Osteocyte (in vitro differentiated cells): Measurements from ENCODE around the gene RNASE7. TPM values are rescaled to one million over a fixed set of nuclear protein-coding genes. Genes with fewer than 3 reads are reported as not detected.

Experiments used
- DNase-seq: peaks from one replicate; pipeline ENCODE4 v3.0.0; 2021; ENCODE audit warnings: mixed read lengths; ENCODE audit not compliant: unreplicated experiment; ENCODE audit errors: extremely low spot score
- H3K27ac Mint-ChIP-seq: one replicate; pipeline ENCODE4 v1.8.0; 2021; ENCODE audit warnings: mild to moderate bottlenecking, mixed read lengths; ENCODE audit not compliant: unreplicated experiment
- H3K27me3 Mint-ChIP-seq: one replicate; pipeline ENCODE4 v1.8.0; 2021; ENCODE audit warnings: mixed read lengths; ENCODE audit not compliant: unreplicated experiment
- H3K36me3 Mint-ChIP-seq: one replicate; pipeline ENCODE4 v1.8.0; 2021; ENCODE audit warnings: mixed read lengths; ENCODE audit not compliant: unreplicated experiment
- H3K4me1 Mint-ChIP-seq: one replicate; pipeline ENCODE4 v1.8.0; 2021; ENCODE audit warnings: mixed read lengths; ENCODE audit not compliant: unreplicated experiment
- H3K4me3 Mint-ChIP-seq: one replicate; pipeline ENCODE4 v1.8.0; 2021; ENCODE audit warnings: mild to moderate bottlenecking, moderate library complexity, mixed read lengths; ENCODE audit not compliant: unreplicated experiment
- H3K9me3 Mint-ChIP-seq: one replicate; pipeline ENCODE4 v1.8.0; 2021; ENCODE audit warnings: mixed read lengths; ENCODE audit not compliant: unreplicated experiment
- CTCF ChIP-seq: fragments of 200-600 bp; sonication (generic); IDR thresholded peaks from 2 replicates; pipeline ENCODE4 v1.5.0; 2021; ENCODE audit warnings: antibody characterized with exemption, mild to moderate bottlenecking, moderate library complexity
- long read RNA-seq: library from polyadenylated mRNA; unstranded; transcript quantifications from one replicate; pipeline ENCODE4 v2.0.0, GENCODE V29; 2021
- total RNA-seq: library from RNA; stranded (reverse); gene quantifications from 2 replicates; pipeline ENCODE4 v1.2.1, GENCODE V29; 2021

Gene RNASE7, protein sequence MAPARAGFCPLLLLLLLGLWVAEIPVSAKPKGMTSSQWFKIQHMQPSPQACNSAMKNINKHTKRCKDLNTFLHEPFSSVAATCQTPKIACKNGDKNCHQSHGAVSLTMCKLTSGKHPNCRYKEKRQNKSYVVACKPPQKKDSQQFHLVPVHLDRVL
- not detected in 2 replicates for total RNA-seq
- long read RNA-seq: 0 reads

DNA sequence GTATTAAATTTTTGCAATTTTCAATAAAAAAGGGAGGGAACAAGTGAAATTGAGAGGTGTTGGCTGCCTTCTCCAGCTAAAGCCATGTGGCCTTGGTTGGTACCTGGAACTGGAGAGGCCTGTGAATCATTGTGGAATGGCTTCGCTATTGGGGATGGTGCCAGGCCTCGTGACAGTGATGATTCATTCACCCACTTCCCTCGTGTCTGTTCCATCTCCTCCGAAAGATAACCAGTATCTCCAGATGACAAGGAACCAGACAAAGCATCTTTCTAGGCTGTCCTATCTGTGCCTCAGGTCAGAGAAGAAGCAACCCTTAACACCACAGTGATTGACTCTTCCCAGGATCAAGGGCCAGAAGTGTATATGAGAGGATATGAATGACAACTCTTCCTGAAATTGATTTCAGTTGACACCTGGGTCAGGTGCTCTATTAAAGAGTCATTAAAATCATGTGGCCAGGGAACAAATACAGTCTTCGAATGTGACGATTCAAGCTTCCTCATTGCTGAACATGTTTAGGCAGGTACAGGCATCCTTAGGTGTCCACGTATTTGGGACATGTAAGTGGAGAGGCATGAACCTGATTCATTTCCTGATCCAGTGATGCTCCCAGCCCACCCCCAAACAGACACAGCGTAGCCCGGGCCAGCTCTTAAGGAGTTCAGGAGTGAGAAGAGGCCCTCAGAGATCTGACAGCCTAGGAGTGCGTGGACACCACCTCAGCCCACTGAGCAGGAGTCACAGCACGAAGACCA, at the start of gene RNASE7:
TSS of gene RNASE7 (plus strand) at position 687 of the 758 bp plus-strand sequence. CDS start 631 bp downstream, outside the sequence.
- Mint-ChIP-seq H3K4me1 (peaks cover 38% of the 10 kb centered on the region), H3K27me3 (peaks cover 30% of the 10 kb centered on the region), H3K27ac (peak within 1 kb of the TSS; percentile 55), H3K36me3 (no peaks in the 10 kb centered on the region), H3K9me3 (no peaks in the 10 kb centered on the region), H3K4me3 (no peak within 1 kb of the TSS)
- no peak for TF ChIP-seq CTCF
- DNase-seq: no peak

- no peaks in the 10 kb centered on the region for H3K9me3 Mint-ChIP-seq
- H3K4me1 Mint-ChIP-seq: peaks cover 37% of the 10 kb centered on the region
- H3K27ac Mint-ChIP-seq: no peak overlapping the region
- DNase-seq: no peak
- TF ChIP-seq CTCF: no peak
- no peaks in the 10 kb centered on the region for H3K27me3 Mint-ChIP-seq
- no peak overlapping the region for H3K4me3 Mint-ChIP-seq
- peaks cover 36% of the 10 kb centered on the region for H3K36me3 Mint-ChIP-seq
Measured at GRCh38 chr14:20996521-20996920, 45.6 kb upstream of the RNASE7 start.

- Mint-ChIP-seq H3K4me3 (no peak overlapping the region), H3K9me3 (no peaks in the 10 kb centered on the region), H3K27ac (peak overlapping the region; percentile 96), H3K27me3 (no peaks in the 10 kb centered on the region), H3K36me3 (peaks cover 32% of the 10 kb centered on the region), H3K4me1 (peaks cover 34% of the 10 kb centered on the region)
- DNase-seq: no peak
- no peak for TF ChIP-seq CTCF
Measured at GRCh38 chr14:20997115-20997514, 45.0 kb upstream of the RNASE7 start.

DNA sequence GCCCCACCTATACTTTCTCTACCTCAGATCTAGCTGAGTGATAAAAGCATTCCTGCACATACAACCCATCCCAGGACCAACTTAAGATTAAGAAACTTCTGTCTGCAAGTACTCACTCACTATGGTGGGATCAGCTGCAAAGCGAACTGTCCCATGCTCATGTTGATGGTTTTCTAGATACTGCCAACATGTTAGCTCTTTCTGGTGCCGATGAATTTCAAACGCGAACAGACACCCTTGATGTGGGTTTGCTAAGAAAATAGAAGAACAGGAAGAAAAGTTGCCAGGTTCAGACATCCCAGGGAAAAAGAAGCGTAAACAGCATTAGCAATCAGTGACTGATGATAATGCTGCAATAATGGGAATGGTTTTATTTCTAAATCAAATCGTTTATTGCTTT, 44.6 kb upstream of the RNASE7 start:
- Mint-ChIP-seq H3K27me3 (no peaks in the 10 kb centered on the region), H3K9me3 (no peaks in the 10 kb centered on the region), H3K36me3 (peaks cover 31% of the 10 kb centered on the region), H3K27ac (peak overlapping the region; percentile 96), H3K4me3 (no peak overlapping the region), H3K4me1 (peaks cover 34% of the 10 kb centered on the region)
- no peak for TF ChIP-seq CTCF
- no peak for DNase-seq

DNA sequence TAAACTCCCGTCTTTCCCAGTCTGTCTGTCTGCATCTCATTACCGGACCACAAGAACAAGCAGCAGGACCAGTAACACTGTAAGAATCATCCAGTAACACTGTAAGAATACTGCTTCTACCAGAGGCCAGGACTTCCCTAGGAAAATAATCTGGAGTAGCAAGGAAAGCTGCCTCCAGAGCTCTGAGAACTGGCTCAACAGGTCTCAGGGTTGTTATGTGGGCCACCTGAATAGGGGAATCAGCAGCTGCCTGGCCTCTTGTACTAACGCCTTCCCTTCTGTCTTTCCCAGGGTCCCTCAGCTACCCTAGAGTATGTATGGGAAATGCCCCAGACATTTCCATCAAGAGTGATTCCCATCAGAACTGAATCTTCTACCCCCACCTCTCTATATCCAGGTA, 44.0 kb upstream of the RNASE7 start:
- Mint-ChIP-seq H3K4me1 (peaks cover 34% of the 10 kb centered on the region), H3K9me3 (no peaks in the 10 kb centered on the region), H3K4me3 (peak overlapping the region; percentile 49), H3K27ac (peak overlapping the region; percentile 96), H3K36me3 (peaks cover 29% of the 10 kb centered on the region), H3K27me3 (no peaks in the 10 kb centered on the region)
- TF ChIP-seq CTCF: no peak
- no peak for DNase-seq
